K562 (cell line): ENCODE results near the gene TXNRD1. TPM values are rescaled to one million over a fixed set of nuclear protein-coding genes. Genes with fewer than 3 reads are reported as not detected.

Experiments used
- ATAC-seq: fragments of 200-7000 bp; cut with Tn5 transposase; 3 replicates; pipeline ENCODE4 v1.9.1; 2020; ENCODE audit warnings: moderate library complexity
- BruUV-seq: library from RNA; stranded (reverse); fragments of 400-500 nt; replicated peaks from 2 replicates; lab custom pipeline; 2021; lab: Mats Ljungman, UMichigan
- CTCF ChIA-PET: fragments of 300-600 bp; formaldehyde crosslinking; extraction: SDS; loops from one replicate; lab custom pipeline; 2021; ENCODE audit warnings: low intra/inter-chr PET ratio; lab: Yijun Ruan, JAX
- POLR2A ChIA-PET: fragments of 300-600, 350-650 bp; sonication (Branson Sonifier 250); formaldehyde crosslinking; extraction: SDS; loops from one replicate; lab custom pipeline; 2021; ENCODE audit warnings: antibody characterized with exemption, inconsistent platforms; lab: Yijun Ruan, JAX
- DNase-seq, 4 experiments: peaks; one replicate each; pipeline versions ENCODE4 v3.0.0 to v3.0.0-alpha.2; 2011 to 2018; ENCODE audit warnings: low spot score in 3 of 4, mixed read lengths in 3 of 4; ENCODE audit errors: extremely low read depth in 1 of 4
- FAIRE-seq: peaks from 2 replicates; lab custom pipeline; 2011; peaks lifted over from hg19 to GRCh38; lab: Jason Lieb, UNC
- H2AFZ ChIP-seq: 2 replicates; pipeline ENCODE4 v1.6.0; 2011; ENCODE audit warnings: low read depth, low read length, control low read depth, inconsistent platforms
- H3K27ac ChIP-seq: fragments of 200-600 bp; 3 replicates; pipeline ENCODE4 v1.8.0; 2011; ENCODE audit warnings: low read depth, mild to moderate bottlenecking, control low read depth, inconsistent platforms, low read length, moderate library complexity, mixed read lengths; ENCODE audit errors: extremely low read depth
- H3K27me3 ChIP-seq, 2 experiments: fragments of 300-600 bp in 1 of 2; 2 replicates in 1 of 2; 3 replicates in 1 of 2; pipeline versions ENCODE4 v1.6.0 to v1.8.0; 2011; ENCODE audit warnings: inconsistent platforms in 2 of 2, low read length in 2 of 2, mild to moderate bottlenecking in 1 of 2, mixed read lengths in 1 of 2, moderate library complexity in 1 of 2; ENCODE audit not compliant: control insufficient read depth in 2 of 2, insufficient read depth in 2 of 2
- H3K36me3 ChIP-seq: fragments of 300-600 bp; 3 replicates; pipeline ENCODE4 v1.8.0; 2011; ENCODE audit warnings: mild to moderate bottlenecking, low read length, inconsistent platforms; ENCODE audit not compliant: control insufficient read depth, insufficient read depth
- H3K4me1 ChIP-seq, 2 experiments: fragments of 200-600 bp in 1 of 2; replicated peaks in 1 of 2; 2 replicates in 1 of 2; 3 replicates in 1 of 2; pipeline versions ENCODE4 v1.5.1 to v1.8.0; 2011; ENCODE audit warnings: inconsistent platforms in 2 of 2, low read length in 2 of 2, mild to moderate bottlenecking in 1 of 2, mixed read lengths in 1 of 2, moderate library complexity in 1 of 2; ENCODE audit not compliant: control insufficient read depth in 2 of 2, insufficient read depth in 2 of 2
- H3K4me2 ChIP-seq: 2 replicates; pipeline ENCODE4 v1.6.1; 2011; ENCODE audit warnings: low read length, control low read depth, inconsistent platforms, mixed read lengths; ENCODE audit not compliant: insufficient read depth
- H3K4me3 ChIP-seq: fragments of 200-600 bp; sonication (generic), shearing (Covaris generic); 2 replicates; pipeline ENCODE4 v1.5.1; 2016; ENCODE audit warnings: control low read depth, inconsistent platforms
- H3K79me2 ChIP-seq: fragments of 200-600 bp; 3 replicates; pipeline ENCODE4 v1.8.0; 2011; ENCODE audit warnings: low read length, inconsistent platforms; ENCODE audit not compliant: control insufficient read depth, insufficient read depth
- H3K9ac ChIP-seq, 2 experiments: 2 replicates each; pipeline versions ENCODE4 v1.6.0 to v1.6.1; 2011; ENCODE audit warnings: low read depth in 2 of 2, low read length in 2 of 2, control low read depth in 1 of 2, inconsistent platforms in 1 of 2, mild to moderate bottlenecking in 1 of 2, mixed read lengths in 1 of 2; ENCODE audit not compliant: insufficient read depth in 1 of 2
- H3K9me1 ChIP-seq: one replicate; pipeline ENCODE4 v1.6.0; 2011; ENCODE audit warnings: inconsistent platforms, mild to moderate bottlenecking, low read length, moderate library complexity; ENCODE audit not compliant: control insufficient read depth, insufficient read depth
- H3K9me3 ChIP-seq: replicated peaks from 2 replicates; pipeline ENCODE4 v1.5.1; 2011; ENCODE audit warnings: low read depth, low read length, inconsistent platforms; ENCODE audit not compliant: control insufficient read depth, insufficient read depth
- H4K20me1 ChIP-seq: replicated peaks from 2 replicates; pipeline ENCODE4 v1.6.1; 2011; ENCODE audit warnings: low read length, inconsistent platforms, mixed read lengths; ENCODE audit not compliant: control insufficient read depth, insufficient read depth
- CGGBP1 ChIP-seq: fragments of 250-450 bp; sonication (Bioruptor Pico); IDR thresholded peaks from 2 replicates; pipeline ENCODE4 v1.9.0; 2021; ENCODE audit warnings: mild to moderate bottlenecking
- SP1 ChIP-seq: sonication (generic); formaldehyde crosslinking; IDR thresholded peaks from 2 replicates; pipeline ENCODE4 v1.8.1; 2022; ENCODE audit warnings: mild to moderate bottlenecking, missing genetic modification reagents
- ZNF696 ChIP-seq: fragments of 250-450 bp; sonication (Bioruptor Pico); conservative IDR thresholded peaks from 2 replicates; pipeline ENCODE4 v1.4.0; 2020; ENCODE audit warnings: mild to moderate bottlenecking, moderate library complexity
- in situ Hi-C: fragments of 300-500 bp; cut with MboI; formaldehyde crosslinking; loops from 4 replicates; pipeline ENCODE4 v1.15.0; 2018; ENCODE audit warnings: inconsistent platforms, mixed read lengths
- intact Hi-C: fragments of 100-400 bp; cut with micrococcal nuclease; formaldehyde crosslinking; loops from 2 replicates; pipeline ENCODE4 v1.14.2; 2022
- polyA plus RNA-seq, 8 experiments: library from polyadenylated mRNA; depleted of rRNA in 4 of 8; stranded (reverse) in 5 of 8; unstranded in 3 of 8; fragments of >200 nt; fragmentation: Nextera tagmentation in 2 of 8; fragmentation: Illumina TruSeq in 1 of 8; extraction: Ambion mirVana in 2 of 8; extraction: Trizol in 1 of 8; gene quantifications; 2 replicates each; pipeline versions ENCODE4 v1.2.1 to v1.2.3, GENCODE V29; 2011 to 2014; ENCODE audit warnings: inconsistent platforms in 1 of 8, missing spikeins in 1 of 8
- total RNA-seq, 7 experiments: library from RNA; depleted of rRNA in 6 of 7; stranded (reverse); fragments of >200 nt in 6 of 7; fragmentation: Illumina TruSeq in 2 of 7; extraction: Trizol in 2 of 7; gene quantifications; 2 replicates each; pipeline versions ENCODE4 v1.2.1 to v1.2.3, GENCODE V29; 2011 to 2021; ENCODE audit warnings: low replicate concordance in 1 of 7
- TF ChIP-seq, protein P1 (sequence below): fragments of 250-450 bp; sonication (Bioruptor Pico); IDR thresholded peaks from 2 replicates; pipeline ENCODE4 v1.5.0; 2021

The TXNRD1 gene
- total and polyA plus RNA-seq, 9 of the 15 experiments (the other 6 are each of a cell fraction or from before 2014, with no cell fraction given): 107 to 189 (median 146) TPM

GRCh38 chr12:104307655-104308000, 92.0 kb downstream of the TXNRD1 start:
- Histone ChIP-seq H2AFZ (no peak overlapping the region), H3K9ac (no peak overlapping the region), H3K36me3 (peaks cover 85% of the 10 kb centered on the region), H3K9me1 (no peaks in the 10 kb centered on the region), H4K20me1 (peaks cover 15% of the 10 kb centered on the region), H3K27ac (no peak overlapping the region), H3K9me3 (no peaks in the 10 kb centered on the region), H3K79me2 (peaks cover 90% of the 10 kb centered on the region), H3K27me3 (no peaks in the 10 kb centered on the region), H3K4me2 (no peak overlapping the region), H3K4me3 (no peak overlapping the region), H3K4me1 (peaks cover 0 to 7% of the 10 kb centered on the region in 2 experiments; a peak in 3 of 5 replicates)
- FAIRE-seq (no peak), ATAC-seq (0 out of 3 replicates have a peak, but pooled peaks have one; percentile 13), DNase-seq (no peak)
- in situ Hi-C loops (no loop called here), intact Hi-C loops (no loop called here)
- CTCF ChIA-PET: no interaction called here
- POLR2A ChIA-PET: interaction anchor here (1.0 to 3.3 kb wide), 5 partner anchors 8 to 19 kb away, joined by 3 to 11 read pairs (median 6); no protein-coding TSS in a partner anchor
- TF ChIP-seq, protein P1, sequence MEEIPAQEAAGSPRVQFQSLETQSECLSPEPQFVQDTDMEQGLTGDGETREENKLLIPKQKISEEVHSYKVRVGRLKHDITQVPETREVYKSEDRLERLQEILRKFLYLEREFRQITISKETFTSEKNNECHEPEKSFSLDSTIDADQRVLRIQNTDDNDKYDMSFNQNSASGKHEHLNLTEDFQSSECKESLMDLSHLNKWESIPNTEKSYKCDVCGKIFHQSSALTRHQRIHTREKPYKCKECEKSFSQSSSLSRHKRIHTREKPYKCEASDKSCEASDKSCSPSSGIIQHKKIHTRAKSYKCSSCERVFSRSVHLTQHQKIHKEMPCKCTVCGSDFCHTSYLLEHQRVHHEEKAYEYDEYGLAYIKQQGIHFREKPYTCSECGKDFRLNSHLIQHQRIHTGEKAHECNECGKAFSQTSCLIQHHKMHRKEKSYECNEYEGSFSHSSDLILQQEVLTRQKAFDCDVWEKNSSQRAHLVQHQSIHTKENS (CRISPR knock-in tag): no peak
- no peak for TF ChIP-seq ZNF696 (CRISPR knock-in tag)
- no peak for TF ChIP-seq SP1 (CRISPR knock-in tag)
- no peak for TF ChIP-seq CGGBP1 (CRISPR knock-in tag)
- BruUV-seq: no TSS peak
